ENCODE data around the gene PATL1.
"Not testable (repeated sequence)": the region's sequence is repeated elsewhere in the genome, so short reads cannot be mapped to it uniquely, and the experiment has no call there.

The PATL1 gene, protein sequence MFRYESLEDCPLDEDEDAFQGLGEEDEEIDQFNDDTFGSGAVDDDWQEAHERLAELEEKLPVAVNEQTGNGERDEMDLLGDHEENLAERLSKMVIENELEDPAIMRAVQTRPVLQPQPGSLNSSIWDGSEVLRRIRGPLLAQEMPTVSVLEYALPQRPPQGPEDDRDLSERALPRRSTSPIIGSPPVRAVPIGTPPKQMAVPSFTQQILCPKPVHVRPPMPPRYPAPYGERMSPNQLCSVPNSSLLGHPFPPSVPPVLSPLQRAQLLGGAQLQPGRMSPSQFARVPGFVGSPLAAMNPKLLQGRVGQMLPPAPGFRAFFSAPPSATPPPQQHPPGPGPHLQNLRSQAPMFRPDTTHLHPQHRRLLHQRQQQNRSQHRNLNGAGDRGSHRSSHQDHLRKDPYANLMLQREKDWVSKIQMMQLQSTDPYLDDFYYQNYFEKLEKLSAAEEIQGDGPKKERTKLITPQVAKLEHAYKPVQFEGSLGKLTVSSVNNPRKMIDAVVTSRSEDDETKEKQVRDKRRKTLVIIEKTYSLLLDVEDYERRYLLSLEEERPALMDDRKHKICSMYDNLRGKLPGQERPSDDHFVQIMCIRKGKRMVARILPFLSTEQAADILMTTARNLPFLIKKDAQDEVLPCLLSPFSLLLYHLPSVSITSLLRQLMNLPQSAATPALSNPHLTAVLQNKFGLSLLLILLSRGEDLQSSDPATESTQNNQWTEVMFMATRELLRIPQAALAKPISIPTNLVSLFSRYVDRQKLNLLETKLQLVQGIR

DNA sequence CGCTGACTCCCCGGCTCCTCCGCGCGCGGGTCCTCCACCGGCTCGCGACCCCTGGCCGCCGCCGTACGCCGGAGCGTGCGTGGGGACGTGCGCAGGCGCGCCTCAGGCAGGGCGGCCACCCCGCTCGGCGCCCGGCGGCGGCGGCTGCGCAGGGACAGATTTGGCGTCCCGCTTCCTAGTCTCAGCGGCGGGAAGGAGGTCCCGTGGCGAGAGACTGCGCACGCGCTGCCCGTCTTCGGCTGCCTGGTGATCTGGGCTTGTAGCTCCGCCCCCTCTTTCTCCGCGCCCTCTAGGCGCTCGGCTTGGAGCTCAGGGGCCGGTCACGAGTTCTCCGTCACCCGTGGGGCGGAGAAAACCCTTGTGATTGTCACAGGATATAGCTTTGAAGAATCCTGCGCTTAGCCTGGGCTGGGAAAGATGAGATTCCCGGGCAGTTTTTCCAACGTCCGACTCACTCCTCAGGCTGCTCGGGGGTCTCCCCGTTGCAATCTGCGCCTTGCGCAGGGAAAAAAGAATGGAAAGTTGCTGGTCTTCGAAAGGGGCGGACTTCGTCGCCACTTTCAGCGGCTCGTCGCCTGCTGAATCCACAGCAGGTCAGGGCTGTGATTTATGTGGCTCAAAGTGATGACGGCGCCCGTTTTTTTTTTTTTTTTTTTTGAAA, at the start of gene PATL1:
TSS of gene PATL1 (minus strand) at position 88 of the 661 bp plus-strand sequence. CDS start 142 bp downstream, outside the sequence.
- peak; percentile 99 to 100 for DNase-seq

DNA sequence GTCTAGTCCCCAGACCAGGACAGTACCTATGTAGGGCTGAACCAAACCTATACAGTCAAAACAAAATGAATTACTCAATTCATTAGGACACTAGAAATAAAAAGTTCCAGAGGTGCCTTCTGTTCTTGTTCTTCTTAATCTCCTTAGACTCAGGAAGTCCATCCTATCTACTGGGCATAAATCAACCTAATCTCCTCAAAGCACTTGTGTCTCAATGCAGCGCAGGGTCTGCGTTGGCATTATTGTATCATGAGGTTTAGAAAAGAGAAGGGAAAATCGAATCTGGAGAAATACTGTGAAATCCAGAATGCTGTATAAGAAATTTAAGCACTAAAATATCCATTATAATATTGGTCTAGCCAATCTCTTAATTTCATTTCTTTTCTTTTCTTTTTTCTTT, 47.2 kb upstream of the PATL1 start:
- DNase-seq: no peak

DNA sequence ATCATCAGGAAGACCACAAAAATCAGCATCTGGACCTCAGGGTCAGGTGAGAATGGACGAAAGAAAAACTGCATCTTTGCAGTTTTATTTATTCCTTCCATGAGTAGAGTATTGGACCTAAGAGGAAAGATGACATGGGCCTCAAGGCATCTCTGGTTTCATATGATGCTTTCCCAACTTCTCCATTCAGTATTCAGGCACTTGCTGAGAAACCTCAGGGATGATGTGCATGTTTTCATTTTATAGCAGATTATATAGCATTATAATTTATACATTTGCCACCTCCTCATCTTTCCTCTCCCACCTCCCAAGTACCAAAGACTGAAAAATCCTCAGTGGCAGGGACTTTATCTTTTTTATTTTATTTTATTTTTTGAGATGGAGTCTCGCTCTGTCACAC, 44.9 kb upstream of the PATL1 start, which contains the start of gene OR10V1:
TSS of gene OR10V1 (minus strand) at position 101 of the 400 bp plus-strand sequence. CDS start at position 101, 0 bp downstream.
- DNase-seq: no peak

DNA sequence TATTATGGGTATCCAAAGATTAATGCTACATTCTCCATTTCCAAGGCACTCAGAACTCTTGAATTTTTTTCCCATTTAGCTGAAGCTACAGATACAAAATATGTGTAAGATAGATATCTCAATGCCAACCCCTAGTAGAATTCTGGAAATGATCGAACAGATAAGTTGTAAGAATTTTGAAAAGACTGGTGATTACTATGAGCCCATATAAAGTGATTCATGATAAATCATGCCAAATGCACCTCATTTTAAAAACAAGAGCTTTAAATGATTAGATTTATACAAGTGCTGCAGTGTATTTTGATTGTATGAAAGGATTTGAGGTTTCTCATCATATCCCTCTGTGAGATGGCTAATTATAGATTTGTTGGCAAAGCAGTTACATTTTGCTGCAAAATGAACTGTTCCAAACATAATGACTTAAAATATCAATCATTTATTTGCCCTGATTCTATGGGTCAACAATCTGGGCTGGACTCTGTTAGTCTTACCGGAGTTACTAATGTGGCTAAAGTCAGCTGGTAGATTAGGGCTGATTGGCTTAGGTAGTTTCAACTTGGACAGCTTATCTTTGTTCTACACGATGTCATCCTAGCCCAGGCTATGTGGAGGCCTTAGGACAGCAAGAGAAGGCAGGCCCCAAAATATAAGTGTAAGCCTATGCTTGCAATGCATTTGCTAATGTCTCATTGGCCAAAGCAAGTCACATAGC, 41.5 kb upstream of the PATL1 start:
- DNase-seq: no peak

DNA sequence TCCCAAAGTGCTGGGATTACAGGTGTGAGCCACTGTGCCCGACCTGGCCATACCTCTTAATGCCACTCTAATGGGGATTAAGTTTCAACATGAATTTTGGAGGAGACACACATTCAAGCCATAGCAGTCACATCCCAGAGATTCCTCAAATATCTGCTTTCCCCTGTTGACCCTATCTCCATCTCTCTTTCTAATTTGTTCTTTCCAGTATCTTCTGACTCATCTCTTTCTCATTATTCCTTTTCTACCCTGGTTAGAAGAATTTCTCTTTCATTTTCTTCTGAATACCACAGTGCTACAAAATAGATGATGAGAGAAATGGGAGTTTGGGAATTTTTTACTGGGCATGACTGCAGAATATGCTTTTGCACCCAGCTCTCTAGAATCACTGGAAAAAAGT, 39.7 kb upstream of the PATL1 start:
- no peak for DNase-seq

DNA sequence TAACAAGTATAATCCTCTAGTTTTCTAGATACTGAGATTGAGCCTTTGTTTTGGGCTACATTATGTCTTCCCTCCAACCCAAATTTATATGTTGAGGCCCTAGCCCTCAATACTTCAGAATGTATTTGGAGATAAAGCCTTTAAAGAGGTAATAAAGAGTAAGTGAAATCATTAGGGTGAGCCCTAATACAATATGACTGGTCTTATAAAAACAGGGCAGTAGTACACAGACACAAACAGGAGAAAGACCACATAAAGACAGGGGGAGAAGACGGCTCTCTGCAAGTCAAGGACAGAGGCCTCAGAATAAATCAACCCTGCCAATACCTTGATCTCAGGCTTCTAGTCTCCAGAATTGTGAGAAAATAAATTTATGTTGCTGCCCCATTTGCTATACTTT, 38.5 kb upstream of the PATL1 start:
- no peak for DNase-seq

DNA sequence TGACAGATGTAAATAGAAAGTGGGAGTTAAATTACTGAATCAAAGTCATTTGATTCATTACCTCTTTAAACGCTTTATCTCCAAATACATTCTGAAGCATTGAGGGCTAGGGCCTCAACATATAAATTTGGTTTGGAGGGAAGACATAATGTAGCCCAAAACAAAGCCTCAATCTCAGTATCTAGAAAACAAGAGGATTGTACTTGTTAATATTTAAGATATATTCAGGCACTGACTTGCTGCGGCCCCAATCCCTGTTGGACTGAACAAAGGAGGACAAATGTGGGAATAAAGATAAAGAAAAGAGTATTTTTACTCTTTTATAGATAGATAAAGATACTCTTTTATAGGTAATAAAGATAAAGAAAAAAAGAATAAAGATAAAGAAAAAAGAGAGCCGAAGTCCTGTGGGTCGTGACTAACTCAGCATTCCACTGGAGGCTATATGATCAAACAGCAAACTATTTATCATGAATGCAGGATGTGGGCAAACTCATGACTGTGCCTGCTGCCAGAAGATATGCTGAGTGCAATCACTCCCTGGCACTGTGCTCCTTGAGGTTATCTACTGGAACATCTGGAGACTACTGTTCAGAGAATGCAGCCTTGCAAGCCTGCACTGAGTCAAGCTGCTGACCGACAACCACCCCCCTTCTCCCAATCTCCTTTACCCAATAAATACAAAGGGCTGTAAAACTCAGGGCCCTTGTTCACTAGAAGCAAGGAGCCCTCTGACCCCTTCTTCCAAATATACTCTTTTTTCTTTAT, 37.9 kb upstream of the PATL1 start:
- DNase-seq: no peak

DNA sequence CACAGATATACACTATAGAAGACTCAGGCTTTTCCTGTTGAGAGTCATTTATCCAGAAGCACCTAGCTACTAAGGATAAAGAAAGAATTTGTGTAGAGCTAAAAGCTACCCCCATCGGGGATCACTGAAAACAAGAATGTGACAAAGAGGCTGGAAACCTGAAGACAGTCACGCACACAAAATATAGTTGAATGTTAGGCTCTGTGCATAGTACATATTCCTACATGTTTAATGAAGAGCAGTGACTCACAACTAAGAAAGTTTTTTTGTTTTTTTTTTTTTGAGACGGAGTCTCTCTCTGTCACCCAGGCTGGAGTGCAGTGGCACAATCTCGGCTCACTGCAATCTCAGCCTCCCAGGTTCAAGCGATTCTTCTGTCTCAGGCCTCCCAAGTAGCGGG, 36.5 kb upstream of the PATL1 start:
- no peak for DNase-seq

DNA sequence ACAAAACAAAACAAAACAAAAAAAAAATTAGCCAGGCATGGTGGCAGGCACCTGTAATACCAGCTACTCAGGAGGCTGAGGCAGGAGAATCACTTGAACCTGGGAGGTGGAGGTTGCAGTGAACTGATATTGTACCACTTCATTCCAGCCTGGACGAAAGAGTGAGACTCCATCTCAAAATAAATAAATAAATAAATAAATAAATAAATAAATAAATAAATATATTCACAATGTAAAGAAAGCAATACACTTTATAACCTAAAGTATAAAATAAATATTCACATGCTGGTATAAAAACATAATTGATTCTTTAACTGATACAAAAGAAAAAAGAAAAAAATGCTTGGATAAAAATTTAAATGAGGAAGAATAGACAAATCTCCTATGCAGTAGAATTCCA, 34.7 kb upstream of the PATL1 start:
- DNase-seq: not testable (repeated sequence)

DNA sequence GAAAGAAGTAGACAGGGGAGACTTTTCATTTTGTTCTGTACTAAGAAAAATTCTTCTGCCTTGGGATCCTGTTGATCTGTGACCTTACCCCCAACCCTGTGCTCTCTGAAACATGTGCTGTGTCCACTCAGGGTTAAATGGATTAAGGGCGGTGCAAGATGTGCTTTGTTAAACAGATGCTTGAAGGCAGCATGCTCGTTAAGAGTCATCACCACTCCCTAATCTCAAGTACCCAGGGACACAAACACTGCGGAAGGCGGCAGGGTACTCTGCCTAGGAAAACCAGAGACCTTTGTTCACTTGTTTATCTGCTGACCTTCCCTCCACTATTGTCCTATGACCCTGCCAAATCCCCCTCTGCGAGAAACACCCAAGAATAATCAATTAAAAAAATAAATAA, 31.3 kb upstream of the PATL1 start:
- DNase-seq: not testable (repeated sequence)

DNA sequence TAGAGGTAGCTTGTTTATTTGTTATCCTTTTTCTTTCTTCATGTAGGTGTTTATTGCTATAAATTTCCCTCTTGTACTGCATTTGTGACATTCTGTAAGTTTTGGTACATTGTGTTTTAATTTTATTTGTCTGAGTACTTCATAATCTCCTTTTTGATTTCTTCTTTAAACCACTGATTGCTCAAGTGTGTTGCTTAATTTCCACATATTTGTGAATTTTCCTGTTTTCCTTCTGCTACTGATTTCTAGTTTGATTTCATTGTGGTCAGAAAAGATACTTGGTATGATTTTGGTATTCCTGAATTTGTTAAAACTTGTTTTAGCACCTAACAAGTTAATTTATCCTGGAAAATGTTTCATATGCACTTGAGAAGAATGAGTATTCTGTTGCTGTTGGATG, 29.7 kb upstream of the PATL1 start:
- no peak for DNase-seq

DNA sequence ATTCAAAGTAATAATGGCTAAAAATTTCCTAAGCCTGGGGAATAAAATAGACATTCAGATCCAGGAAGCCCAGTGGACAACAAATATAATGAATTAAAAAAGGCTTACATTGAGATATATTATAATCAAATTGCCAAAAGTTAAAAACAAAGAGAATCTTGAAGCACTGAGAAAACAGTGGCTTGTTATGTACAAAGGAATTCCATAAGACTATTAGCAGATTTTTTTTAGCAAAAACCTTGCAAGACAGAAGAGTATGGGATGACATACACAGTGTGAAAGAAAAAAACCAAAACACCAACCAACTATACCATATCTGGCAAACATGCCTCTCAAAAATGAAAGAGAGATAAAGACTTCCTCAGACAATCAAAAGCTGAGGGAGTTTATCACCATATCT, 24.1 kb upstream of the PATL1 start:
- no peak for DNase-seq

DNA sequence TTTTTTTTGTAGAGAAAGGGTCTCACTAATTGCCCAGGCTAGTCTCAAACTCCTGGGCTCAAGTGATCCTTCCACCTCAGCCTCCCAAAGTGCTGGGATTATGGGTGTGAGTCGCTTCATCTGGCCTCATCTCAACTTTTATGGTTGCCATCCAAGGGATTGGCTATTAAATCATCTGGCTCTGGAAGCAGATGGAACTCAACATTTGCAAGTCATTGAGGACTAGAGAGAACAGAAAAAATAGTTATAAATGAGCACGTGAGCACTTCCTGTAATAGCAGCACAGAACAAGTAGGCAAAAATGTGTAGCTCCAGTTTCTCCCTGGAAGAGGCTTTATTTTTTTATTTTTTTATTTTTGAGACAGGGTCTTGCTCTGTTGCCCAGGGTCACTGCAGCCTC, 22.3 kb upstream of the PATL1 start:
- DNase-seq: no peak

DNA sequence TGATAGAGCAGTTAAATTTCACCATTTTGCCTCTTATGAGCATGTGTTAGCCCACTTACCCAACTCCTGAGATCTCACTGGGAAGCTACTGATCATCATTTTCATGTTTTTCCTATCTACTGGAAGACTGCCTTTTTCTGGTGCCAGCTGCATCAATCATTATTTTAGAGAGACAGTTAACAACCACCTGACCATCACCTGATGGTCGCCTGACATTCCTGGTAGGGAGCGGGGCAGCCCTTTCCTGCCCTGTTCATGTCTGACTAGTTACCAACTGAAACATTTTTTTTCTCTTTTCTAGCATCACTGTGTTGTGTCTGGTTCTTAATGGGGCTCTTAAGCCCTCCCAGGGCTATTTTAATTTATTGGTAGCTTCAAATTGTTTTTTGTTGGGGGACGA, 20.2 kb upstream of the PATL1 start:
- DNase-seq: no peak

DNA sequence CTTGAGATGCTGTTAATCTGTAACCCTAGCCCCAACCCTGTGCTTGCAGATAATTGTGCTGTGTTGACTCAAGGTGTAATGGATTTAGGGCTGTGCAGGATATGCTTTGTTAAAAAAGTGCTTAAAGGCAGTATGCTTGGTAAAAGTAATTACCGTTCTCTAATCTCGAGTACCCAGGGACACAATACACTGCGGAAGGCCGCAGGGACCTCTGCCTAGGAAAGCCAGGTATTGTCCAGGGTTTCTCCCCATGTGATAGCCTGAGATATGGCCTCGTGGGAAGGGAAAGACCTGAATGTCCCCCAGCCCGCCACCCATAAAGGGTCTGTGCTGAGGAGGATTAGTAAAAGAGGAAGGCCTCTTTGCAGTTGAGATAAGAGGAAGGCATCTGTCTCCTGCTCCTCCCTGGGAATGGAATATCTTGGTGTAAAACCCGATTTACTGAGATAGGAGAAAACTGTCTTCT, 12.5 kb upstream of the PATL1 start:
- not testable (repeated sequence) for DNase-seq

DNA sequence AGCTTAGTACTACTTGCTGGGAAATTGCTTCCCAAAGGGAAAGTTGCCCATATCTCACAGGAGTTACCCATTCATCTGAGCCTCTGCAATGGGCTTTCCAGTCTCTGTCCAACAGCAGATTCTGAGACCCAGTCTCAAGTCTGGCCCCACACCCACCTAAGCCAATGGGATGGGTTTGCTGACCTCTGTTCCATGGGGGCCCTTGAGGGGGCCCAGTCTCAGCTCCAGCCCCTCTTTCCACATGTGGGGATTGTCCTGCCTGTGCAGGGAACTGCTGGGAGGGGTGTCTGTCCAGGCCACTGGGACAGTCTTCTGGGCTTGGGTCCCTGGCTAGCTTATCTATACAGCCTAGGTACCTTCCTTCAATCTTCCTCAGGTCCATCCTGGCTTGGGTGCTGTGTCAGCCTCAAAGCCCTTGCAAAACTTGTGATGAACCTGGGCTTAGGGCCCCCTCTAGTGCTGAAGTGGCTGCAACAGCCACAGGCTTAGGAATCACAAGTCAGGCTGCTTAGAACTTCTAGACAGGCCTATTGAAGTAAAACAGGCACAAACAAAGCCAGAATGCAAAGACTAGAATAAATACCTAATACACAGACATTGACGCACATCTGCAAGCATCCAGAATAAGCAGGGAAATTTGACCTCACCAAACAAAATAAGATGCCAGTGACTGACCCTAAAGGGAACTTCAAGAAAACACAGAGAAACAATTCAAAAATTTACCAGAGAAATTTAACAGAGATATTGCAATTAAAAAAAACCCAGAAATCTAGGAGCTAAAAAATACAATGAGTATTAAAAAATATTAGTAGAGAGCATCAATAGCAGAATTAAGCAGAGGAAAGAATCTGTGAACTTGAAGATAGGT, 11.7 kb upstream of the PATL1 start:
- peak; percentile 69 to 72 for DNase-seq

DNA sequence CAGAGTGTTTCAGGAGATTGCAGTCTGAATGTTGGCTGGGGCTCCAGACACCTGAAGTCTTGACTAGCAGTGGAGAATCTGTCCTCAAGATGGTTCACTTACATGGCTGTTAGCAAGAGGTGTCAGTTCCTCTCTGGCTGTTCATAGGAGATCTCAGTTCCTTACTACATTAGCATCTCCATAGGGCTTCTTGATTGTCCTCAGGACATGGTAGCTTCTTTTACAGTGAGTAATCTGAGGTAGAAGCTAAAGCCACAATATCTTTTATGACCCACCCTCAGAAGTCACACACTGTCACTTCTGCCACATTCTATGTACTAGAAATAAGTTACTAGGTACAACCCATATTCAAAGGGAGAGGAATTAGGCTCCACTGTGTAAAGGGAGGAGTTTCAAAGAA, 10.5 kb upstream of the PATL1 start:
- no peak for DNase-seq

DNA sequence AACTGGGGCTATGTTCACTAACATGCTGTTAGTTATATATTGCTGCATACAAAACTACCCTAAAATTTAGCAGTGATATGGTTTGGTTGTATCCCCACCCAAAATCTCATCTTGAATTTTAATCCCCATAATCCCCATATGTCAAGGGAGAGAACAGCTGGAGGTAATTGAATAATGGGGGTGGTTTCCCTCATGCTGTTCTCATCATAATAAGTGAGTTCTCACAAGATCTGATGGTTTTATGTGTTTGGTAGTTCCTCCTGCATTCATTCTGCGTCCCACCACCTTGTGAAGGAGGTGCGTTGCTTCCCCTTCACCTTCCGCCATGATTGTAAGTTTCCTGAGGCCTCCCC, 10.0 kb upstream of the PATL1 start:
- no peak for DNase-seq

DNA sequence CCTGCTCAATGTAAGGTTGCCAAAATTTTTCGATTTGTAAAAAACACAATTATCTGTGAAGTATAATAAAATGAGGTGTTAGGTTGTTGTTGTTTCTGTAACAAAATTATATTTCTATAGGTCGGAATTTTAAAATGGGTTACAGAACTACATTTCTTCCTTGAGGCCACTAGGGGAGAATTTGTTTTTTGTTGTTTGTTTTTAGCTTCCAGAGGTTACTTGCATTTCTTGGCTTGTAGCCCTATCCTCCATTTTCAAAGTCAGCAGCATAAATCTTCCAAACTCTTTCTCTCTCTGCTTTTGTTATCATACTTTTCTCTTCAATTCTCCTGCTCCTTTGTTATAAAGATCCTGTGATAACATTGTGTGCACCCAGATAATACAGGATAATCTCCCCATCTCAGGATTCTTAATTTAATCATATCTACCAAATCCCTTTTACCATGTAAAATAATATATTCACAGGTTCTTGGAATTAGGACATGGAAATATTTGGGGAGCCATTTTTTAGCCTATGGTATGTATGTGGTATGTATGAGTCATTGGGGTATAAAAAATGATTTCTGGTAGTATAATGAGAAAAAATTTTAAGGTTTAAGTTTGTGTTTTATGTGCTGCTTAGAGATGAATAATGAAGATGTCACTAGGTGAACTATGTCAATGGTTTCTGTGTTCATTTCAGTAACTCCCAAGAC, 9.4 kb upstream of the PATL1 start:
- DNase-seq: no peak

DNA sequence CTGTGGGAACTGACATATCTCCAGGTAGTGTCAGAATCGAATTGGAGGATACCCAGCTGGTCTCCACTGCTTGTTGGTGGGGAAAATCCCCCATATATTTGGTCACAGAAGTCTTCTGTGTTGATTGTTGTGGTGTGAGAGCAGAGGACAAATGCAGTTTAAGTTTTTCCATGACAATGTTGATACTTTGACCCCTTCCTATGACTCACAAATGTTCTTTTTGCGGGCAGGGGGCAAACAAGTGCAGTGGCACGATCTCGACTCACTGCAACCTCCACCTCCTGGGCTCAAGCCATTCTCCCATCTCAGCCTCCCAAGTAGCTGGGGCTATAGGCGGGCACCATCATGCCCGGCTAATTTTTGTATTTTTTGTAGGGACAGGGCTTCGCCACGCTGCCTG, 7.4 kb upstream of the PATL1 start:
- no peak for DNase-seq

Measured in CD4-positive, alpha-beta T cell treated with Interleukin-1 beta for 1 hour (primary cell).